NCI-H2227 treated with DMSO at 0.1 percent for 48 hours (cell line): Measurements from ENCODE around the gene TNP2.
A peak's percentile ranks its signal among the peaks of the same experiment; 100 is the strongest.
"Not testable (repeated sequence)": the region's sequence is repeated elsewhere in the genome, so short reads cannot be mapped to it uniquely, and the experiment has no call there.

Experiments used
- DNase-seq: peaks from one replicate; lab custom pipeline; 2025; lab: John Stamatoyannopoulos, UW

TNP2 gene

DNA sequence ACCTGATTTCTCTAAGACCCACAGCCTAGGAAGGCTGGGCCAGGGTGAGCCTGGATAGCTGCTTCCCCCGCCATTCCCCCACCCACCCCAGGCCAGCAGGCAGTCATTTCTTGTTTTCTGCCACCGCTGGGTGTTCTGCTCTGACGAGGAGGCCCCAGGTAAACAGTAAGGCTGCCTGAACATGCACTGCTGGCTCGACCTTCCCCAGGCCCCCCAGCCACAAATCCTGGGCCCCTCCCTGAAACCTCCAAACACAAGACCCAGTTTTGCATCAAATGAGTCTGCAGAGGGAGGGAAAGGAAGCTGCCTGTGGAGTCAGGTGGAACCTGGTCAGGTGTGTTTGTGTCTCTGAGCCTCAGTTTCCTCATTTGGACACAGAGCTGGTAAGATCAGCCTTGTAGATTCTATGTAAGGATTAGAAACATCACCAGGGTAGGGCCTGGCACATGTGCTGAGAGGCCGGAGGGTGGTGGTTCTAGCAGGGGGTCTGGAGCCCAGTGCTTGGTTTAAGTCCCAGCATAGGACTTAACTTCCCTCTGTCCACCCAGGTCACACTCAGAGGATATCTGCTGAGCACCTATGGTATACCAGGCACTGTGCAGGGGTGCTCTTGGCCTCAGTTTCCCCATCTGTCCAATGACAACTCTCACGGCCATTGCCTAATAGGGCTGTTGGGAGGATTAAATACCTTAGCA is 30.9 kb upstream of the TNP2 start:
- no peak for DNase-seq

DNA sequence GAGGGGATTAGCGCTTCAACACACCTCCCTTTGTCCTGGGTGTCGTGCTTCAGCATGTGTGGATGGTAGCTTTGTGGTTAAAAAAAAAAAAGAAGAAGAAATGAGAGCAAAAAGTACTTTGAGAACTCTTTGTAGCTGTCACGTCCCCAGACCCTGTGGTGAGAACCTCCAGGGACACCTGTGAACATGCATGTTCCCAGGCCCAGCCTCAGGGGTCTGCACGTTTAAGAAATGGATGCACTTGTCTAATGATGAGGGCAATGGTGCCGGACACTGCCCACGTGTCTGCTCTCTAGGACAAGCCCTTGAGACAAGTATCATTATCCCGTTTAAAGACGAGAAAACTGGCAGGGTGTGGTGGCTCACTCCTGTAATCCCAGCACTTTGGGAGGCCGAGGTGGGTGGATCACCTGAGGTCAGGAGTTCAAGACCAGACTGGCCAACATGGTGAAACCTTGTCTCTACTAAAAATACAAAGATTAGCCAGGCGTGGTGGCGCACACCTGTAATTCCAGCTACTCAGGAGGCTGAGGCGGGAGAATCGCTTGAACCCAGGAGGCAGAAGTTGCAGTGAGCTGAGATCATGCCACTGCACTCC is 29.9 kb upstream of the TNP2 start:
- not testable (repeated sequence) for DNase-seq

DNA sequence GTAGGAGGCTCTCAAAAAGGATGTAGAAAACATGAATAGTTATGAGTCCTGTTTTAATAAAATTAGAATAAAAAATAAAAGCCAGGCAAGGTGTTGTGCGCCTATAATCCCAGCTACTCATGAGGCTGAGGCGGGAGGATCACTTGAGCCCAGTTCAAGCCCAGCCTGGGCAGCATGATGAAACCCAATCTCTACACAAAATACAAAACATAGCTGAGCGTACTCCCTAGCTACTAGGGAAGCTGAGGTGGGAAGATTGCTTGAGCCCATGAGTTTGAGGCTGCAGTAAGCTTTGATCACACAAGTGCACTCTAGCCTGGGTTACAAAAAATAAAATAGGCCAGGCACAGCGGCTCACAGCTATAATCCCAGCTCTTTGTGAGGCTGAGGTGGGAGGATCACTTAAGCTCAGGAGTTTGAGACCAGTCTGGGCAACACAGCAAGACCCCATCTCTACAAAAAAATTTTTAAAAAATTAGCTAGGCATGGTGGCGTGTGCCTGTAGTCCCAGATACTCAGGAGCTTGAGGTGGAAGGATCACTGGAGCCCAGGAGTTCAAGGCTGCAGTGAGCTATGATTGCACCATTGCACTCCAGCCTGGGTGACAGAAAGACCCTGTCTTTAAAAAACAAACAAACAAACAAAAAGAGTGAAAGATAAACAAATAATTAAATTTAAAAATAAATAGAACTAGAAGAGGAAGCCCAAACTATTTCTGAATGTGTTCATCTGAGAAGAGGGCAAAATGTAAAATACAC is 29.2 kb upstream of the TNP2 start:
- DNase-seq: no peak

DNA sequence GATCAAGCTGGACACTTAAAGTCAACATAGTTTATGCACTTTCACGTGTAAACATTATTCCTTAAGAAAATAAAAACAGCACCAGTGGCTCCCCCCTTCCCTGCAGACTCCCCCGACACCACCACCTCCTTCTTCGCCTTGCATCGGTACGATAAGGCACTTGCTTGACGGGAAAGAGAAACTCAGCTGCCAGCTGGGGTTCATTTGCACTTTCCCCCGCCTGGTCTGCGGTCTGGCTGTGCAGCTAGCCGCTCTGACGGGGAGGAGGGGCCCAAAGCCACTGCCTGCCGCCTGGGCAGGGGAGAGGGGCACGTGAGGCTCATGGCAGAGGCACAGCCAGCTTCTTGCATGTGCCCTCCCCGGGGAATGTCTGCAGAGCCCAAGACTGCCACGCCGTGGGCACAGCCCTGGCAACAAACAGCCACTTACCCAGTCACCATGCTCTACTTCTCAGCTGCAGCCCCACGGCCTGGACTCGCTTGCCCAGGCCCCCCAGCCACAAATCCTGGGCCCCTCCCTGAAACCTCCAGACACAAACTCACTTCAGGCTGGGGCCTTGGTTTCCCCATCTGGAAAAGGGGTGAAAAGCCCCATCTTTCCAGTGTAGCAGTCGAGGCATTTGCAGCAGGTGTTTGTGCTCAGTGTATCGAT is 28.5 kb upstream of the TNP2 start:
- DNase-seq: peak; percentile 46

DNA sequence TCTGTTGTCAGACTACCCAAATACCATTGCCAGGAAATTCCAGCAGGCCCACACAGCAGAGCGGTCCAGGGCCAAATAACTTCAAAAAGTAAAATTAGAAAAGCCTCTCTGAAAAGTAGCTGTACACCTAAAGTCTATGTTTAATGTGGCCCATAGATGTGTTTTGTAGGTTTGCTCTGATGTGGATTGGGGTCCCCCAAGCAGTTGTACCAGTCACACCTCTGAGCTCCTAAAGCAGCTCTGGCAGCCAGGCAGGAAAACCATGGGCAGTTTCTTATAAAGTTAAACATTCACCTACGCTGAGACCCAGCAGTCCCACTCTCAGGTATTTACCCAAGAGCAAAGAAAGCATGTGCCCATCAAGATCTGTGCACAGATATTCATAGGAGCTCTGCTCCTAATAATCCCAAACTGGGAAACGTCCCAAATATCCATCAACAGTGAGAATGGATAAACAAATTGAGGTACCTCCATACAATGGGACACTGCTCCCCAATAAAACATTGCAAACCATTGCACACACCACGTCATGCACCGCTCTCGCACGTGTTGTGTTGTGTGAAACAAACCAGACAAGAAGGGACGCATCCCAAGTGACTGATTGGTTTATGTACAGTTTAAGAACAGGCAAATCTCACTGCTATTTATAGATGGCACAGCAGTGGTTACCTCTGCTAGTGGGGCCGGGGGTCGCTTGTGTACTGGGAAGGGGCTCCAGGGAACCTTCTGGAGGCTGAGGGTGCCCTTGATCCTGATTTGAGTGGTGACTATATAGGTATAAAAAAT is 27.8 kb upstream of the TNP2 start:
- DNase-seq: no peak

DNA sequence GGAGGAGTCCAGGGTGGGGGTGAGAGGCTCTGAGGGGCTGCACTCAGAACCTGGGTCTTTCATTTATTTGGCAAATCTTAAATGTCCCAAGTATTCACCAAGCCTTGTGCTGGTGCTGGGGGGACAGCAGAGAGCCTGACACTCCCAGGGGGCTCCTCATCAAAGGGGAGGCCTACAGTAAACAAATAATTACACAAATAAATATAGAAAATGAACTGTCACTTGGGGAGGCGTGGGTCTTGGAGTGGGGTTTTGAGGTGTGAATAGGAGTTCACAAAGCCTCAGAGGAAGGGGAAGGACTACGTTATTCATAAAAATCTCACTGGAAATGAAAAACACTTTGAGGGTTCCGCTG is 27.2 kb upstream of the TNP2 start:
- no peak for DNase-seq

DNA sequence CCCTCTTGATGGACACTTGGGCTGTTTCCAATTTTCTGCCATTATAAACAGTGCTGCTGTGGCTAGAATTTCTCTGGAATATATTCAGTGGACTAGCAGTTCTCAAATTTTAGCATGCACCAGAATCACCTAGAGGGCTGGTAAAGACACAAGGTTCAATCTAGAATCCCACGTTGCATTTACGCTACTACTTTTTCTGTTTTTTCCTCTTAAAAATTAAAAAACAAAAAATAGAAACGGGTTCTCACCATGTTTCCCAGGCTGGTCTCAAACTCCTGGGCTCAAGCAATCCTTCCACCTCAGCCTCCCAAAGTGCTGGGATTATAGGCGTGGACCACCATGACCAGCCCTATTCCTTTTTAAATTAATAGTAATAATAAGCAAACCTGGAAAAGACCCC is 26.5 kb upstream of the TNP2 start:
- DNase-seq: no peak

DNA sequence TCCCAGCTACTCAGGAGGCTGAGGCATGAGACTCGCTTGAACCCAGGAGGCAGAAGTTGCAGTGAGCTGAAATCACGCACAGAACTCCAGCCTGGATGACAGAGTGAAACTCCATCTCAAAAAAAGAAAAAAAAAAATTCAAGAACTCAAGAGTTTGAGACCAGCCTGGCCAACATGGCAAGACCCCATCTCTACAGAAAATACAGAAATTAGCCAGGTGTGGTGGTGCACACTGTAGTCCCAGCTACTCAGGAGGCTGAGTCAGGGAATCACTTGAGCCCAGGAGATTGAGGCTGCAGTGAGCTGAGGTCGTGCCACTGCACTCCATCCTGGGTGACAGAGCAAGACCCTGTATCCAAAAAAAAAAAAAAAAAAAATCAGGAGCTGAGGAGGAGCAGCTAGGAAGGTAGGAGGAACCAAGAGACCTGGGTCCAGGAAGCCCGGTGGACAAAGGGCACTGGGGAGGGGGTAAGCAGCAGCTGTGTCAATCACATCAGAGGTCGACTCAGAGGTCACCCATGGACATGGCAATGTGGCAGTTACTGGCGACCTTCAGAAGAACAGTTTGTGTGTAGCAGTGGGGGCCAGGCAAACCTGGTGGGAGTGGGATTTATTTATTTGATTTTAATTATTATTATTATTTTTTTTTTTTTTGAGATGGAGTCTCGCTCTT is 23.1 kb upstream of the TNP2 start:
- DNase-seq: no peak

DNA sequence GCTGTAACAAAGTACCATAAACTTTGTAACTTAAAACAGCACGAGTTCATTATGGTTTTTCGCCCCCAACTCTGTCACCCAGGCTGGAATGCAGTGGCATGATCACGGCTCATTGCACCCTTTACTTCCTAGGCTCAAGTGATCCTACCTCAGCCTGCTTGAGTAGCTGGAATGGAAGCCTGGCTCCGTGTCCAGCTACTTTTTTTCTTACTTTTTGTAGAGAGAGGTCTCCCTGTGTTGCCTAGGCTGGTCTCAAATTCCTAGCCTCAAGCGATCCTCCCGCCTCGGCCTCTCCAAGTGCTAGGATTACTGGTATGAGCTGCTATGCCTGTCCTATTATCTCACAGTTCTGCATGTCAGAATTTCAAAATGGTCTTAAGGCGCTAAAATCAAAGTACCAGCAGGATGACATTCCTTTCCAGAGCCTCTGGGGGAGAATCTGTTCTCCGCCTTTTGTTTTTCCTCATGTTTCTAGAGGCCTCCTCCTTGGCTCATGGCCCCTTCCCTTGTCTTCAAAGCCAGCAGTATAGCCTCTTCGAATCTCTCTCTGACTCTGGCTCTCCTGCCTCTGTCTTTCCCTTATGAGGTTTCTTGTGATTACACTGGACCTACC is 22.1 kb upstream of the TNP2 start:
- no peak for DNase-seq

DNA sequence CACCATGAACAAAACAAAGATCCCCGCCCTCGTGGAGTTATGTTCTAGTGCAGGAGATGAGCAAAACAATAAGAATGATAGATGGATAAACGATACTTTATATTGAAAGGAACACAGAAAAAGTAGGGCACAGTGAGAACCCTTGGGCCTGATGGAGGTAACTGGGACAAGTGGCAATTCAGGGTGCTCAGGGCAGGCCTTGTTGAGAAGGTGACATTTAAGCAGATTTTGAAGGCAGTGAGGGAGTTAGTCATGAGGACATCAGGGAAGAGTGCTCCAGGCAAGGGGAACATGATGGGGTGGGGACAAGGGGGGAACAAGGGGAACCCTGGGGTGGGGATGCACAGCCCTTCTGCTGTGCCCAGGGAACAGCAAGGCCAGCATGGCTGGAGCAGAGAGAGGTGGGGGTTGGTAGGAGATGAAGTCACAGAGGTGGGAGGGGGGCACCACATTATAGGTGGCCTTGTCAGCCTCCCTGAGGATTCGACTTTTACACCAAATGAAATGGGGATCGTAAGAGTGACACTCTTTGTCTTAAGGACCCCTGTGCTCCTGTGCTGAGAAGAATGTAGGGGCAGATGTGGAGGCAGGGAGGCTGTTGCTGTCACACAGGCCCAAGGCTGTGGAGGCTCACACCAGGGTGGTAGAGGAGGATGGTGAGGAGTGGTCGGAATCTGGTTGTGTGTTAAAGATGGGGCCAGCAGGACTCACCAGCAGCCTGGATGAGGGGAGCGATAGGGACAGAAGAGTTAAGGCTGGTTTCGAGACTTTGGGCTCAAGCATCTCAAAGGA is 21.2 kb upstream of the TNP2 start:
- no peak for DNase-seq

DNA sequence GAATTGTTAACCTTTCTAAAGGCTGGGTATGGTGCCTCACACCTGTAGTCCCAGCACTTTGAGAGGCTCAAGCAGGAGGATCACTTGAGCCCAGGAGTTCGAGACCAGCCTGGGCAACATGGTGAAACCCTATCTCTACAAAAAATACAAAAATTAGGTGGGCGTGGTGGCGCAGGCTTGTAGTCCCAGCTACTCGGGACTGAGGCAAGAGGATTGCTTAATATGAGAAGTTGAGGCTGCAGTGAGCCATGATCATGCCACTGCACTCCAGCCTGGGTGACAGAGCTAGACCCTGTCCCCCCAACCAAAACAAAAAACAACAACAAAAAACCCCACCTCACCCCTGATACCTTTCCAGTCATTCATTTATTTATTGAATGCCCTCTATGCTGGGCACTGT is 20.6 kb upstream of the TNP2 start:
- DNase-seq: not testable (repeated sequence)

DNA sequence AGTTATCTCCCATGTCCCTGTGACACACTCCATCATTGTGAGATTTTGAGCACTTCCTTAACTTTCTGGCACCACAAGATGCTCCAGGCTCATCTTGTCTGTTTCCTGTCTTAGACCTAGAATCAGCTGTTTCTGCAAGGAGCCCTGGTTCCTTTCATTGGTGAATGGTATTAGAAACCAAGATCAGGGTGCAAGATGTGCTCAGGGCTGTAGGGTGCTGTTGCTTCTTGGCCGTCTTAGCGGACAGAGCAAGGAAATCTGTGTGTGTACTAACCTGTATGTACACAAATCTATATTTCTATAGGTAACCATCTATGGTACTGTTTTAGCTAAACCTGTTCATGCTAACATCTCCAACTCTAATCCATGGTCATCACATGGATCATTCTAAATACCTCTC is 20.1 kb upstream of the TNP2 start:
- no peak for DNase-seq

DNA sequence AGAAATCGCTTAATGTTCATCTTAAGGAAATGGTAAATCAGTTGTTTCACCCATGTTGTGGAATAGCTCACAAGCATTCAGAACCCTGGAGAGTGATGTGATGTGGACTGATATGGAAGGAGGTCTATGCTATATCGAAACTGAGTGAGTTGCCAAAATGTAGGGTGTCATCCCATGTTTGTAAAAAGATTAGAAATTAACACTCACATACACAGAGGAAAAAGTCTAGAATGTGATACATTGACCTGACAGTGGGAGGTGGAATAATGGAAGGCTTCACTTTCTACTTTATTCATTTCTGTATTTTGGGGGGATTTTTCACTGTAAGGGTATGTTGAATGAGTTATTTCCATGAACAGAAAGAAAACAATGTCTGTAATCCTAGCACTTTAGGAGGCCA is 16.7 kb upstream of the TNP2 start:
- DNase-seq: no peak

DNA sequence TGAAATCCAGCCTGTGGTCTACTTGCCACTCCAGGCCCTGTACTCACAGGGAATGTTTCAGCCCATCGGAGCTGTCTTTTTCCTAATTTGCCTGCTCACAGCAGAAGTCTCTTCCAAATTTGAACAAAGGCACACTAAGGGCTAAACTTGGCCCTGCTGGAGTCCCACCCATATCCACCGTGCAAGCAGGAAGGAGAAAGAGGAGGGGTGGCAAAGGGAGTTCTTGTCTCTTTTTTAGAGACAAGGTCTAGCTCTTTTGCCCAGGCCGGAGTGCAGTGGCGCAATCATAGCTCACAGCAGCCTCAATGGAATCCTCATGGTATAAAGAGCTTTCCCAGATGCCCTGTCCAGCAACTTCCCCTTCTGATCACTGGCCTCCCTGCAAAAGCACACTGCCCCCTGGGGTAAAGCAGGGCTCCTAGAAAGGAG is 14.7 kb upstream of the TNP2 start:
- no peak for DNase-seq

DNA sequence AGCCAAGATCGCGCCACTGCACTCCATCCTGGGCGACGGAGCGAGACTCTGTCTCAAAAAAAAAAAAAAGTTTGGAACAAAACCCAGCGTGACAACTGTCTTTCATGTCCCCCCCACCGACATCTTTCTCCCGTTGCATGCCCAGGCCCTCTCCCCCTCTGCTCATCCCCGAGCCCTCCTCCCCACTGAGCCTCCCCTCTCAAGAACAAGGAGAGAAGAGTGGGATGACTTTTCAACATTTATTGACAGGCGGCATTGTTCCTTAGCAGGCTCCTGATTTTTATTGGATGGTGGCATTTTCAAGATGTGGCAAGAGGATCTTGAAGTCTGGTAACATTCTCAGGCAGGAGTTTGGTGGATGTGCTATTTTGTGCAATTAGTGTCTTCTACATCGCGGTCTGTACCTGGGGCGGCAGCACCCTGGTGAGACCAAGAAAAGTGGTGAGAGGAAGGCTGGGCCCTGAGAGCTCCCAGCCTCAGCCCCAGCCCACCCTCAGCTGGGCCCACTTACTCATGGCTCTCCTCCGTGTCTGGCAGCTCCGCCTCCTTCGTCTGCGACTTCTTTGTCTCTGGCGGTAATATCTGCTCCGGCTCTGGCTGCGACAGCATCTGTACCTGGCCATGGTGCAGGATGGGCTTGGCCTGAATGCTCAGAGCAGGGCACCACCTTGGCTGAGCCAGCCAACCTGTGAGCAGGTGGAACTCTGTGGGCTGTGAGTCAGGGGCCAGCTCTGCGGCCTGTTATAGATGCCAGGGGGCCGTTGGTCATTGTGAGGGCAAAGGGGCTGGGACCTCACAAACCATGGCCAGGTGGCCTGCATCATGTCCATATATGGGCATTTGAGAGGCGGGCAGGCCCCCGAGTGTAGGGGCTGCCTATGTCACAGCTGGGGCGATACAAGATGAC is 11.7 kb upstream of the TNP2 start, which contains the start of gene PRM1:
Gene PRM1, minus strand, starts transcription at position 715 of the 907 bp plus-strand sequence. Its CDS starts 92 bp downstream, at position 623.
- DNase-seq: no peak

DNA sequence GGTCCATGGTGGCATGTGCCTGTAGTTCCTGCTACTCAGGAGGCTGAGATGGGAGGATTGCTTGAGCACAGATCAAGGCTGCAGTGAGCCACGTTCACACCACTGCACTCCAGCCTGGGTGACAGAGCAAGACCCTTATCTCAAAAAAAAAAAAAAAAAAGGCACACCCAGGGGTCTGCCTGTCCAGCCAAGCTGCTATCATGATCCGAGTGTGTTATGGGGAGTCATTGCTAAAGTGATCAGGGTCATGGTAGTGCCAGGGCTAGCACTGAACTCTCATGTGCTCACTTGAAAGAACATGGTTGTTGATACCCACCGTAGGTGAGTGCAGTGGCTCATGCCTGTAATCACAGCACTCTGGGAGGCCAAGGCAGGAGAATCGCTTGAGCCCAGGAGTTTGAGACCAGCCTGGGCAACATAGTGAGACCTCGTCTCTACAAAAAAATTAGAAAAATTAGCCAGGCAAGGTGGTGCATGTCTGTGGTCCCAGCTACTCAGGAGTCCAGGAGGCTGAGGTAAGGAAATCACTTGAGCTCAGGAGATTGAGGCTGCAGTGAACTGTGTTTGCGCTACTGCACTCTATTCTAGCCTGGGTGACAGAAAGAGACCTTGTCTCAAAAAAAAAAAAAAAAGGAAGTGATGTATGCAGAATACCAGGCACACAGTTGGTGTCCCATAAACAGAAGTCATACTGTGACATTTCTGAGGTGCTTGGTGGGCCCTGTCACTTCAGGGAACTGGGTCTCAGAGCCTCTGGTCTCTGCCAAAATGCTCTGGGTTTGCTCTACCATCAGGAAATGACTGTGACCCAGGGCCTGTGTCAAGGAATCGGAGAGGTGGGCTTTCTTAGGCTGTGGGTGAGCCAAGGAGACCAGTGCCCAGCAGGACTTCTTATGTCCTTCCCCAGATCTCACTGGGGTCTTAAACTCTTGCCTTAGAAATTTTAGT is 9.8 kb upstream of the TNP2 start:
- no peak for DNase-seq

DNA sequence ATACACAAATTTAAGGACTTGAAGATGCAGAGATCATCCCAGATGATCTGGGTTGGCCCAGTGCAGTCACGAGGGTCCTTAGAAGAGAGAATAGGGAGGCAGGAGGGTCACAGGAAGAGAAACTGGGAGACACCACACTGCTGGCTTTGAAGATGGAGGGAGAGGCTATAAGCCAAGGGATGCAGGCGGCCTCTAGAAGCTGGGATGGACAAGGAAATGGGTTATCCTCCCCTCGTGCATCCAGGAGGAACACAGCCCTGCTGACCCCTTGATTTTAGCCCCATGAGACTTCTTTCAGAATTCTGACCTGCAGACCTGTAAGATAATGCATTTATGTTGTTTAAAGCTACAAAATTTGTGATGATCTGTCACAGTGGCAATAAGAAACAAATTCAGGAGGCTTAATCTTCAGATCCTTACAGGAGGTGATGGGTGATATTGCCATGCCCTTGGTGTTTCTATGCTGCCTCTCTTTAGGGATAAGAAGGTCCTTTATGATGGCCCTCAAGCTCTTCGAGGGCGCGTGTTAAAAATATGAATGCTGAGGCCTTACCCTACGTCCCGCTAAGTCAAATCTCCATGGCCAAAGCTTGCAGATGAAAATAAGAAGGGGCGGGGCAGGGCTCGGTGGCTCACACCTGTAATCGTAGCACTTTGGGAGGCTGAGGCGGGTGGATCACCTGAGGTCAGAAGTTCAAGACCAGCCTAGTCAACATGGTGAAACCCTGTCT is 8.6 kb upstream of the TNP2 start:
- DNase-seq: no peak
